Ovary (tissue), 9 donors: Measurements from ENCODE around the gene PCDHGB3. TPM values are rescaled to one million over a fixed set of nuclear protein-coding genes. Genes with fewer than 3 reads are reported as not detected.
A peak's percentile ranks its signal among the peaks of the same experiment; 100 is the strongest.
"Not testable (repeated sequence)": the region's sequence is repeated elsewhere in the genome, so short reads cannot be mapped to it uniquely, and the experiment has no call there.

ENCODE experiments used
- DNase-seq, 5 donors: peaks; one replicate each; pipeline ENCODE4 v3.0.0-alpha.2; 2019 to 2020
- H3K27ac ChIP-seq, 2 donors: fragments of 200-600 bp; one replicate each; pipeline versions ENCODE4 v1.5.1 to v1.8.0; 2019 to 2022
- H3K27me3 ChIP-seq: fragments of 200-600 bp; one replicate; pipeline ENCODE4 v1.8.0; 2022
- H3K36me3 ChIP-seq: fragments of 200-600 bp; sonication (generic); one replicate; pipeline ENCODE4 v1.5.1; 2019
- H3K4me1 ChIP-seq: one replicate; pipeline ENCODE4 v1.8.1; 2013; ENCODE audit warnings: mild to moderate bottlenecking, moderate library complexity; ENCODE audit not compliant: insufficient read depth
- H3K4me3 ChIP-seq: fragments of 200-600 bp; sonication (generic); one replicate; pipeline ENCODE4 v1.5.1; 2017
- H3K9me3 ChIP-seq, 2 donors: fragments of 200-600 bp in 1 of 2; sonication (generic) in 1 of 2; one replicate each; pipeline versions ENCODE4 v1.5.1 to v1.8.1; 2013 to 2019; ENCODE audit warnings: mild to moderate bottlenecking in 1 of 2, moderate library complexity in 1 of 2
- CTCF ChIP-seq, 3 donors: fragments of 450-650 bp in 2 of 3; fragments of 200-600 bp in 1 of 3; IDR thresholded peaks; one replicate each; pipeline versions ENCODE4 v1.5.1 to v1.8.0; 2016 to 2022; ENCODE audit warnings: antibody characterized with exemption in 3 of 3, mild to moderate bottlenecking in 1 of 3
- EP300 ChIP-seq: sonication (generic); formaldehyde crosslinking; IDR thresholded peaks from one replicate; pipeline ENCODE4 v1.6.1; 2017; ENCODE audit warnings: antibody characterized with exemption
- POLR2A ChIP-seq: fragments of 450-650 bp; IDR thresholded peaks from one replicate; pipeline ENCODE4 v1.6.1; 2017; ENCODE audit warnings: antibody characterized with exemption, mild to moderate bottlenecking, moderate library complexity
- WGBS, 3 donors: extraction: QIAGEN DNeasy Blood & Tissue Kit in 1 of 3; methylation state at CpG; one replicate each; pipeline versions ENCODE4 v1.1.5 to v1.1.7; 2013 to 2017; 5-methylcytosine and 5-hydroxymethylcytosine counted together
- intact Hi-C, 4 donors: fragments of 100-400 bp; cut with DNase I; formaldehyde crosslinking; loops; one replicate each; pipeline versions ENCODE4 v1.11.0 to v1.15.1; 2022 to 2023
- polyA plus RNA-seq, 2 donors: library from polyadenylated mRNA; stranded (reverse); fragments of 200-250 nt in 1 of 2; fragments of 350-450 nt in 1 of 2; fragmentation: Illumina TruSeq in 1 of 2; extraction: RNeasy Lipid Tissue Mini Kit (QIAGEN cat#74804) in 1 of 2; gene quantifications; one replicate each; pipeline ENCODE4 v1.2.3, GENCODE V29; 2013 to 2014
- total RNA-seq, 7 donors: library from RNA; depleted of rRNA in 2 of 7; stranded (reverse); fragments of >200 nt in 2 of 7; fragmentation: NEBNext Ultra II Directional in 3 of 7; extraction: Animal tissue kit (Norgen Biotek cat#: 25700) in 3 of 7; gene quantifications; one replicate each; pipeline versions ENCODE4 v1.1.0 to v1.2.4, GENCODE V29; 2016 to 2023
- donor health status: DM: no; HTN: no; CAD: no; lungs with moderate emphysema.
- donor health status: DM: no; HTN: no; CAD: no.
- donor health status: Bipolar disorder and iron deficiency.
- donor health status: DM: yes; HTN: yes; CAD: no.
- donor health status: DM: no; HTN: no; CAD: no.
- donor health status: DM: yes; HTN: yes; CAD: no.

The PCDHGB3 gene
- total and polyA plus RNA-seq, 9 donors: 1.1 to 8.6 (median 4.5) TPM

DNA sequence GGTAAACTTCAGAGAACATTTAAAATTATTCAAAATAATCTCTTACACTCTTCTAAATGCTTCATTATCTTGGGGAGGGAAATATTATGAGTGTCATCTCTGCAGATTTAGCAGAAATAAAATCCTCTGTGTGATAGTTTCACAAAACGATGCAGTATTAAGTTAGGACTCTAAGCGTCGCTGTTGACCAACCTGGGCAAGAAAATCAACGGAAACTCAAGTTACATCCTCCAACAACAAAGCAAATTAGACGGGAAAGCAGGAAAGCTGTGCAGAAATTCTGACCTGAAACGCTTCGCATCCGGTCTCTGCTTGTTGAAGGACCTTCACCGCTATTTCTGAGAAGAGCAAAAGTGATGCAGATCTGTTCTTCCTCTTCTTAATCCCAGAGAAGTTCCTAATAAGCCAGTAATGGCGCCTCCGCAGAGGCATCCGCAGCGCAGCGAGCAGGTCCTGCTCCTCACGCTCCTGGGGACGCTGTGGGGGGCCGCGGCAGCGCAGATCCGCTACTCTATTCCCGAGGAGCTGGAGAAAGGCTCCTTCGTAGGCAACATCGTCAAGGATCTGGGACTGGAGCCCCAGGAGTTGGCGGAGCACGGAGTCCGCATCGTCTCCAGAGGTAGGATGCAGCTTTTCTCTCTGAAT lies 3.8 kb downstream of the PCDHGB3 start, which contains the start of gene PCDHGA6:
Gene PCDHGA6, plus strand, starts transcription at position 219 of the 645 bp plus-strand sequence. Its CDS starts 193 bp downstream, at position 412.
- no peak for DNase-seq
- peak within 1 kb of the TSS; percentile 23 for H3K4me3 ChIP-seq
- no peaks in the 10 kb centered on the region for H3K36me3 ChIP-seq
- H3K27me3 ChIP-seq: no peaks in the 10 kb centered on the region
- intact Hi-C loops: no loop called here
- peaks cover 5 to 51% of the 10 kb centered on the region in 2 donors for H3K9me3 ChIP-seq
- TF ChIP-seq EP300: no peak
- peak in 2 of 3 donors; percentile 20 to 28 for TF ChIP-seq CTCF (IDR thresholded peaks at IDR 0.05)
- WGBS, 3 donors: 11 to 16% (median 14%) methylated on average over 27 of the region's 27 CpGs
- no peaks in the 10 kb centered on the region for H3K4me1 ChIP-seq
- H3K27ac ChIP-seq: no peak within 1 kb of the TSS

DNA sequence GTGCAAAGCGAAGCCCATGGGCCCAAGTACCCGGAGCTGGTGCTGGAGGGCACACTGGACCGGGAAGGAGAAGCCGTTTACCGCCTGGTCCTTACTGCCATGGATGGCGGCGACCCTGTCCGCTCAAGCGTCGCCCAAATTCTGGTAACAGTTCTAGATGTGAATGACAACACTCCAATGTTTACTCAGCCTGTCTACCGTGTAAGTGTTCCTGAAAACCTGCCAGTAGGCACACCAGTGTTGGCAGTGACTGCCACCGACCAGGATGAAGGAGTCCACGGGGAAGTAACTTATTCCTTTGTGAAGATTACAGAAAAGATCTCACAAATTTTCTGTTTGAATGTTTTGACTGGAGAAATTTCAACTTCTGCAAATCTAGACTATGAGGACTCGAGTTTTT lies 4.6 kb downstream of the PCDHGB3 start:
- 55 to 66% (median 58%) methylated on average over 14 of the region's 14 CpGs for WGBS, 3 donors
- Histone ChIP-seq H3K4me1 (no peaks in the 10 kb centered on the region), H3K27me3 (no peaks in the 10 kb centered on the region), H3K36me3 (no peaks in the 10 kb centered on the region), H3K4me3 (peak overlapping the region; percentile 23), H3K9me3 (peaks cover 5 to 51% of the 10 kb centered on the region in 2 donors), H3K27ac (no peak overlapping the region)
- no peak for DNase-seq
- intact Hi-C loops: no loop called here
- no peak for TF ChIP-seq CTCF (IDR thresholded peaks at IDR 0.05)
- no peak for TF ChIP-seq POLR2A
- no peak for TF ChIP-seq EP300

DNA sequence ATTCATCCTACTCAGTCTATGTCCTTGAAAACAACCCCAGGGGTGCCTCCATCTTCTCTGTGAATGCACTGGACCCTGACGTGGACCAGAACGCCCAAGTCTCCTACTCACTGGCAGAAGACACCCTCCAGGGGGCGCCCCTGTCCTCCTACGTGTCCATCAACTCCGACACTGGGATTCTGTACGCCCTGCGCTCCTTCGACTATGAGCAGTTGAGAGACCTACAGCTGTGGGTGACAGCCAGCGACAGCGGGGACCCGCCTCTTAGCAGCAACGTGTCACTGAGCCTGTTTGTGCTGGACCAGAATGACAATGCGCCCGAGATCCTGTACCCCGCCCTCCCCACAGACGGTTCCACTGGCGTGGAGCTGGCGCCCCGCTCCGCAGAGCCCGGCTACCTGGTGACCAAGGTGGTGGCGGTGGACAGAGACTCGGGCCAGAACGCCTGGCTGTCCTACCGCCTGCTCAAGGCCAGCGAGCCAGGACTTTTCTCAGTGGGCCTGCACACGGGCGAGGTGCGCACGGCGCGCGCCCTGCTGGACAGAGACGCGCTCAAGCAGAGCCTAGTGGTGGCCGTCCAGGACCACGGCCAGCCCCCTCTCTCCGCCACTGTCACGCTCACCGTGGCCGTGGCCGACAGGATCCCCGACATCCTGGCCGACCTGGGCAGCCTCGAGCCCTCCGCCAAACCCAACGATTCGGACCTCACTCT lies 5.6 kb downstream of the PCDHGB3 start:
- H3K9me3 ChIP-seq: peaks cover 5 to 43% of the 10 kb centered on the region in 2 donors
- H3K27me3 ChIP-seq, H3K4me3 ChIP-seq, H3K27ac ChIP-seq, H3K36me3 ChIP-seq, DNase-seq, H3K4me1 ChIP-seq, intact Hi-C loops: not testable (repeated sequence)
- WGBS, 3 donors: 34 to 57% (median 39%) methylated on average over 15 to 42 of the region's 48 CpGs

DNA sequence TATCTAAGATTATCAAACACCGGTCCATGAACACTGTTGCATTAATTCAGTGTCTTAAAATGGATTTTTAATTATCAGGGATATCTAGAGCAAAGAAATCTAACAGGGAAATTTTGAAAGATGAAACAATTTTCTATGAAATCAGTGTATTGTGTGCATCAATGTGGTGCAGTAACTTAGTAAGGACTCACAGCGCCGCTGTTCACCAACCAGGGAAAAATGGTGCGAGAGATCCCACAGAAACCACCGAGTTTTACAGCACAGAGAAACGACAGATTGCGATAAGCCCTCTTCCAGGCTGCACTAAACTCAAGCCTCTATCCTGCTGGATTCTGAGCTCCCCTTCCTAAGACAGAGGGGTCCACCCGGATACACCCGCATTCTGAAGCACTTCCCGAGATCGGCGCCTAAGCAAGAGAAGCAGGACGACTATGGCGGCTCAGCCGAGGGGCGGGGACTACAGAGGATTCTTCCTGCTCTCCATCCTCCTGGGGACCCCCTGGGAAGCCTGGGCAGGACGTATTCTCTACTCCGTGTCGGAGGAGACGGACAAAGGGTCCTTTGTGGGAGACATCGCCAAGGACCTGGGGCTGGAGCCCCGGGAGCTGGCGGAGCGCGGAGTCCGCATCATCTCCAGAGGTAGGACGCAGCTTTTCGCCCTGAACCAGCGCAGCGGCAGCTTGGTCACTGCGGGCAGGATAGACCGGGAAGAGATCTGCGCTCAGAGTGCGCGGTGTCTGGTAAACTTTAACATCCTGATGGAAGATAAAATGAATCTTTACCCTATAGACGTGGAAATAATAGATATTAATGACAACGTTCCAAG lies 12.6 kb downstream of the PCDHGB3 start, which contains the start of gene PCDHGA7:
Gene PCDHGA7, plus strand, starts transcription at position 274 of the 826 bp plus-strand sequence. Its CDS starts 158 bp downstream, at position 432.
- Histone ChIP-seq H3K36me3 (no peaks in the 10 kb centered on the region), H3K4me1 (no peaks in the 10 kb centered on the region), H3K27me3 (no peaks in the 10 kb centered on the region), H3K9me3 (peaks cover 12 to 35% of the 10 kb centered on the region in 2 donors), H3K4me3 (no peak within 1 kb of the TSS), H3K27ac (no peak within 1 kb of the TSS)
- TF ChIP-seq EP300: no peak
- no peak for TF ChIP-seq POLR2A
- TF ChIP-seq CTCF (IDR thresholded peaks at IDR 0.05): no peak
- 12 to 16% (median 14%) methylated on average over 35 to 37 of the region's 37 CpGs for WGBS, 3 donors
- intact Hi-C loops: no loop called here
- no peak for DNase-seq
